Fibroblast of skin of left biceps (primary cell): Measurements from ENCODE around the gene LGR6.

Experiments
- DNase-seq, 2 experiments: peaks; one replicate each; pipeline ENCODE4 v3.0.0-alpha.2; 2013; ENCODE audit warnings: low read depth in 2 of 2

Gene LGR6

GRCh38 chr1:202288177-202288576, 94.6 kb downstream of the LGR6 start:
- no peak for DNase-seq

GRCh38 chr1:202289009-202289408, 95.4 kb downstream of the LGR6 start:
- DNase-seq: no peak

DNA sequence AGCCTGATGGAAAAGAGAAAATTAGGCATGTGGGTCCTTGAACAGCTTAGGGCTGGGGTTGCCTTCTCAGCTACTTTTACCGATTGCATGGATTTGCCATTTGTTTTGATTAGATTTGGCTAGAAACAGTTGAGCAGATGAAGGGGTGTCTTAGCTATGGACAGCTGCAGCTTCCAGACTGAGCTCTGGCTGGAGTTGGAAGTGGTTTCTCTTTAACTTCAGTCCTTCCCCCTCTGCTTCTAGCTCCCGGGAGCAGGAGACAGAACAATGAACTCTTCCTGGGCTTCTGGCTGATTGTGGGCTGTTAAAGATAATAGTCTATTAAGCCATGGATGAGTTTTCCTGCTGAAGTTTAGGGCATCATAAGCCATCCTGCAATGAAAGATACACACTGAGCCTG, 97.4 kb downstream of the LGR6 start:
- no peak for DNase-seq

- DNase-seq: peak in 1 of 2 experiments; percentile 54
Observed at GRCh38 chr1:202291961-202292712, 98.5 kb downstream of the LGR6 start.

DNA sequence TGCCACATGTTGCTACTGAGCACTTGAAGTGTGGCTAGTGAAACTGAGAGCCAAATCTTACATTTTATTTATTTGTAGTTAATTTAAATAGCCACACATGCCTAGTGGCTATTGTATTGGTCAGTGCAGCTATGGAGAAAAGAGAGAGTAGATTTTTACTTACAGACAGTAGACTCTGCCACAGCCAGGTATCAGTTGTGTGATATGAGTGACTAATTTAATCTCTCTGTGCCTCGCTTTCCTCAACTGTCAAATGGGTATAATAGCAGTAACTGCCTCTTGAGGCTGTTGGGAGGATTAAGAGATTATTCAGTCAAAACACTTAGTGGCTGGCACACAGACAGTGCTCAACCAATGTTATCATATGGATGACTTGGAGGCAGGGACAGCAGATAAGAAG, 99.2 kb downstream of the LGR6 start:
- DNase-seq: no peak

- DNase-seq: no peak
Observed at GRCh38 chr1:202293569-202293968, 100.0 kb downstream of the LGR6 start.

DNA sequence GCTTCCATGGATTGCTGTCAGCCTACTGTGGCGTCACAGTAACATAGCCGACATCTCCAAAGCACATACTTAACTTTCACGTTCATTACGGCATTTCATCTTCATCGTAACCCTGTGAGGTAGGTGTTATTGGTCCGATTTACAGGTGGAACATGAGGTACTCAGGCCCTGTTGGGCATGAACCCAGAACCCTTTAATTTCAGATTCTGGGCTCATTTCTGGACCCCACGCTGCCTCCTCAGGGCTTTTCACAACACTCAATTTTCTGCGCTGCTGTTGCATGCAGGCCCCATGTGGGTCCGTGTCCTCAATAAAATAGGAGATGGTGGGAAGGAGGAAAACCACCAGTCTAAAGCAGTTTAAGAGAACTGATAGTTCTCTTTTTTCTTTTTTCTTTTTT, 108.6 kb downstream of the LGR6 start:
- DNase-seq: no peak

GRCh38 chr1:202304375-202304774, 110.8 kb downstream of the LGR6 start:
- DNase-seq: no peak

- no peak for DNase-seq
Observed at GRCh38 chr1:202305168-202305567, 111.6 kb downstream of the LGR6 start.

- DNase-seq: no peak
Observed at GRCh38 chr1:202306535-202307345, 113.1 kb downstream of the LGR6 start.

DNA sequence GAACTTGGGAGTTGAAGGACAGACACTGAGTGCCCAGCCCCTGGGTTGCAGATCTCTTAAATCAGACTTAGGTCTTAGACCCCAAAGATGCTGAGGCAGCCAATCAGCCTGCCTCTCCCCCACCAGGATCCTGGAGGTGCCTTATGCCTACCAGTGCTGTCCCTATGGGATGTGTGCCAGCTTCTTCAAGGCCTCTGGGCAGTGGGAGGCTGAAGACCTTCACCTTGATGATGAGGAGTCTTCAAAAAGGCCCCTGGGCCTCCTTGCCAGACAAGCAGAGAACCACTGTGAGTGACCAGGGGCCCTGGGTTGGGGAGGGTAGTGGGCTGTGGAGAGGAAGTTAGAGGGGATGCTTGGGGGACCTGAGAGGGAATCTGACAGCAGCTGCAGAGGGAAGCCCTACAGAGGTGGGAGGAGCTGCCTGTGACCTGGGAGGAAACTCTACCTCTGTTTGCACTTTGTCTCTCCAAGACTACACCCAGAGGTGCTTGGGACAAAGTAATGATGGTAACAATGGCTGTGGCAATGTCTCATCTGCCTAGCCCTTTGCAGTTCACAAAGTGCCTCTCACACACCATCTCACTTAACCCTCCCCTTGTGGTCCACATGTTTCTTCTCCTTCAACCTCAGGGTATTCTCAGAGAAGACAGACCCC, 116.6 kb downstream of the LGR6 start:
- DNase-seq: no peak

DNA sequence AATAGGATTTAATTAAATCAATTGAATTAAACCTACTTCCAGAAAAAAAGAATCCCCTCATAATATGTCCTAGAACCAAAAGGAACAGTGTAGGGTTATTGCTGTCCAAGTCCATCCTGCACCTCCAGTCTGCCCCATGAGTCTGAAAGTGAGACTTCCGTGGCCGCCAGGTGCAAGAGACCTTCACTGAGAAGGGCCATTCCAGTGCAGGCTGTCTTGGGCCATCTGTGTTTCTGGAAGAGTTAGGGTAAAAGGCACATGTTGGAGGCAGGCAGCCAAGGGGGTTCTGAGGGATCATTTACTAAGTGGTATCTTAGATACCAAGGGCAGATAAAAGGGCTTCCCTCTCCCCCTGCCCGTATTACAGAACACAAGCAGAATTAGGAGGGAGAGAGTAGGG, 117.1 kb downstream of the LGR6 start:
- DNase-seq: no peak

DNA sequence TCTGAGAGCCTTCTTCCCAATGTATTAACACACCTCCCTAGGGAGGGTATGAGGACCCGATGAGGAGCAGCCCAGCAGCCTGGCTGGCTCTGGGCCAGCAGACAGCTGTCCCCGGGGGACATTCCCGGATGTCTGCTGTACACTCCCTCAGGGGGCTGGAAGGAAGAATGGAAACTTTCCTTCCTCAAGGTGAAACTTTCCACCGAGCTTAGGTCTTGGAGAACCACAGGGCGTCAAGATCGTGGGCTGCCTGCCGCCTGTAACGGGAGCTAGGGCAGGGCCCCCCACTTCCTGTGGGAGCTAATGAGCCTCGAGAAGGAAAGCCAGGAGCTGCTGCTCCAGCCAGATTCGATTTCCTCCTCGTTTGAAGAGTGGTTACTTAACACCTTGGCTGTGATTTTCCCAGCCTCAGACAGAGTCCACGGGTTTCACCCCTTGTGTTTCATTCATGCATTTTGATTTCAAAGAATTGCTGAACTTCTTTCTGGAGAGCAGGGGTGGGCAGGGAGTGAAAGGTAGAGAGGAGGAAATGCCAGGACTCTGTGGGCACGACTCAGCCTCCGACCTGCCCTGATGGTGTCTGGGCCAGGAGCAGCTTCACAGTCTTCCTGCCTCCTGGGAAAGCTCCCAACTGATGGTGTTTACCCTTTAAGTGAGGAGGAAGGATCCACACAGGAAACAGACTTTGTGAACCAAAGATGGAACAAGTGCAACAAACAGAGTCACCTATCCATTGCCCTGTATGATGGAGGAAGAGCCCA, 118.5 kb downstream of the LGR6 start:
- no peak for DNase-seq

GRCh38 chr1:202315576-202316168, 122.1 kb downstream of the LGR6 start:
- DNase-seq: peak; percentile 11 to 15

DNA sequence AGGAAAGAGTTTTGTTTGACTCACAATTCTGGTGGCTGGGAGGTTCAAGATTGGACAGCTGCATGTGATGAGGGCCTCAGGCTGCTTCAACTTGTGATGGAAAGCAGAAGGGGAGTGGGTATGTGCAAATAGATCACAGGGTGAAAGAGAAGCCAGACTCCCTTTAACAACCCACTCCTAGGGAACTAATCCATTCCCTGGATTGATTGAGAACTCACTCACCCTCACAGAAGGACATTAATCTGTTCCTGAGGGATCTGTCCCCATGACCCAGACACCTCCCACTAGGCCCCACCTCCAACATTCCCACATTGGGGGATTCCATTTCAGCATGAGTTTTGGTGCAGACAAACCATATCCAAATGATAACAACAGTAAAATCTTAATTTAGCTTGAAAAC, 122.6 kb downstream of the LGR6 start:
- DNase-seq: no peak

DNA sequence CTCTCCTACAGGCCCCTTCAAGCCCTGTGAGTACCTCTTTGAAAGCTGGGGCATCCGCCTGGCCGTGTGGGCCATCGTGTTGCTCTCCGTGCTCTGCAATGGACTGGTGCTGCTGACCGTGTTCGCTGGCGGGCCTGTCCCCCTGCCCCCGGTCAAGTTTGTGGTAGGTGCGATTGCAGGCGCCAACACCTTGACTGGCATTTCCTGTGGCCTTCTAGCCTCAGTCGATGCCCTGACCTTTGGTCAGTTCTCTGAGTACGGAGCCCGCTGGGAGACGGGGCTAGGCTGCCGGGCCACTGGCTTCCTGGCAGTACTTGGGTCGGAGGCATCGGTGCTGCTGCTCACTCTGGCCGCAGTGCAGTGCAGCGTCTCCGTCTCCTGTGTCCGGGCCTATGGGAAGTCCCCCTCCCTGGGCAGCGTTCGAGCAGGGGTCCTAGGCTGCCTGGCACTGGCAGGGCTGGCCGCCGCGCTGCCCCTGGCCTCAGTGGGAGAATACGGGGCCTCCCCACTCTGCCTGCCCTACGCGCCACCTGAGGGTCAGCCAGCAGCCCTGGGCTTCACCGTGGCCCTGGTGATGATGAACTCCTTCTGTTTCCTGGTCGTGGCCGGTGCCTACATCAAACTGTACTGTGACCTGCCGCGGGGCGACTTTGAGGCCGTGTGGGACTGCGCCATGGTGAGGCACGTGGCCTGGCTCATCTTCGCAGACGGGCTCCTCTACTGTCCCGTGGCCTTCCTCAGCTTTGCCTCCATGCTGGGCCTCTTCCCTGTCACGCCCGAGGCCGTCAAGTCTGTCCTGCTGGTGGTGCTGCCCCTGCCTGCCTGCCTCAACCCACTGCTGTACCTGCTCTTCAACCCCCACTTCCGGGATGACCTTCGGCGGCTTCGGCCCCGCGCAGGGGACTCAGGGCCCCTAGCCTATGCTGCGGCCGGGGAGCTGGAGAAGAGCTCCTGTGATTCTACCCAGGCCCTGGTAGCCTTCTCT, 124.6 kb downstream of the LGR6 start:
- no peak for DNase-seq

- no peak for DNase-seq
Observed at GRCh38 chr1:202319381-202320080, 125.9 kb downstream of the LGR6 start.

GRCh38 chr1:202320081-202320405, 126.4 kb downstream of the LGR6 start:
- no peak for DNase-seq

GRCh38 chr1:202323731-202324130, 130.1 kb downstream of the LGR6 start:
- no peak for DNase-seq

GRCh38 chr1:202324646-202325045, 131.0 kb downstream of the LGR6 start:
- DNase-seq: no peak
